ENCODE results near the gene KLF14. TPM values are rescaled to one million over a fixed set of nuclear protein-coding genes. Genes with fewer than 3 reads are reported as not detected.

The KLF14 gene
- total and polyA plus RNA-seq, 9 of the 15 experiments (the other 6 are each of a cell fraction or from before 2014, with no cell fraction given), result 0.03 TPM; not detected in 8

DNA sequence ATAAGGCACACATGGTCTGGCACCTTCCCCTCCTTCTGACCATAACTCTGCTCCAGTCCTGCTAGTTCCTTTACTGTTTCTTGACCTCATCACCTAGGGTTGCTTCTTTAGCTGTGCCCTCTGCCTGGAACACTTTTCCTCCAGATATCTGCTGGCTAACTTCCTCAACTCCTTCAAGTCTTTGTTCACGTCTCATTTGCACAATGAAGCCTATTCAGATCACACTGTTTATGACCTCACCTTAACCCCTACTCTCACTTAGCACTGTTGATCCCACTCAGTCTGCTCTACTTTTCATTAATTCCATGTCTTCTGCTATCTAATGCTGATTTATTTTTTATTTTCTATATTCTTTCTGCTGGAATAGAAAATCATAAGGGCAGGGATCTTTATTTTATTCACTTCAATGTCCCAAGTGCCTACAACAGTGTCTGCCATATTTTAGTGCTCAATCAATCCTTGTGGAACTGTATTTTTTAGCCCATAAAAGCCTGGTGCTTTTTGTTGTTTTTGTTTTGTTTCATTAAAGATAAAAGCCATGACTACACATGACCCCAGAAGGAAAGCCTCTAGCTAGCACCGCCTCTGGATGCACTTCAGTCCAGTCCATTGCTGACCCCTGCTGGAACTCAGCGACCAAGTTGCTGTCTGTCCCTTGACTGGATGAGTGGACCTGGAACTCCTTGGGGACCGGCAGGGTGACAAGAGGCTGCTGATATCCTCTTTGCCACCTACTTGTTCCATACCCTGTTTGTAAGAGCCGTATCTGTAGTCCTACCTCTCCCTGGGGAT, 12.3 kb downstream of the KLF14 start (continued):
- peak; percentile 94 for TF ChIP-seq STAG1 (CRISPR knock-in tag; IDR thresholded peaks at IDR 0.05; ENCODE audit: borderline replicate concordance)
- TF ChIP-seq BMI1 (IDR thresholded peaks at IDR 0.05; ENCODE audit: low read length), result peak; percentile 76
- TF ChIP-seq, protein P1, sequence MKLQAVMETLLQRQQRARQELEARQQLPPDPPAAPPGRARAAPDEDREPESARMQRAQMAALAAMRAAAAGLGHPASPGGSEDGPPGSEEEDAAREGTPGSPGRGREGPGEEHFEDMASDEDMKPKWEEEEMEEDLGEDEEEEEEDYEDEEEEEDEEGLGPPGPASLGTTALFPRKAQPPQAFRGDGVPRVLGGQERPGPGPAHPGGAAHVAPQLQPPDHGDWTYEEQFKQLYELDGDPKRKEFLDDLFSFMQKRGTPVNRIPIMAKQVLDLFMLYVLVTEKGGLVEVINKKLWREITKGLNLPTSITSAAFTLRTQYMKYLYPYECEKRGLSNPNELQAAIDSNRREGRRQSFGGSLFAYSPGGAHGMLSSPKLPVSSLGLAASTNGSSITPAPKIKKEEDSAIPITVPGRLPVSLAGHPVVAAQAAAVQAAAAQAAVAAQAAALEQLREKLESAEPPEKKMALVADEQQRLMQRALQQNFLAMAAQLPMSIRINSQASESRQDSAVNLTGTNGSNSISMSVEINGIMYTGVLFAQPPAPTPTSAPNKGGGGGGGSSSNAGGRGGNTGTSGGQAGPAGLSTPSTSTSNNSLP (IDR thresholded peaks at IDR 0.05; ENCODE audit: borderline replicate concordance, low read depth, low read length), result 0 out of 2 replicates have a peak, but pooled peaks have one; percentile 46
- no peak for TF ChIP-seq ZNF165 (CRISPR knock-in tag; IDR thresholded peaks at IDR 0.05; ENCODE audit: borderline replicate concordance)
- TF ChIP-seq MYNN (IDR thresholded peaks at IDR 0.05), result 0 out of 2 replicates have a peak, but pooled peaks have one; percentile 67
- TF ChIP-seq MYNN (CRISPR knock-in tag; IDR thresholded peaks at IDR 0.05), result no peak
- TF ChIP-seq, protein P2, sequence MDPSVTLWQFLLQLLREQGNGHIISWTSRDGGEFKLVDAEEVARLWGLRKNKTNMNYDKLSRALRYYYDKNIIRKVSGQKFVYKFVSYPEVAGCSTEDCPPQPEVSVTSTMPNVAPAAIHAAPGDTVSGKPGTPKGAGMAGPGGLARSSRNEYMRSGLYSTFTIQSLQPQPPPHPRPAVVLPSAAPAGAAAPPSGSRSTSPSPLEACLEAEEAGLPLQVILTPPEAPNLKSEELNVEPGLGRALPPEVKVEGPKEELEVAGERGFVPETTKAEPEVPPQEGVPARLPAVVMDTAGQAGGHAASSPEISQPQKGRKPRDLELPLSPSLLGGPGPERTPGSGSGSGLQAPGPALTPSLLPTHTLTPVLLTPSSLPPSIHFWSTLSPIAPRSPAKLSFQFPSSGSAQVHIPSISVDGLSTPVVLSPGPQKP (CRISPR knock-in tag; IDR thresholded peaks at IDR 0.05), result no peak
- no peak for TF ChIP-seq GATAD2B (IDR thresholded peaks at IDR 0.05; ENCODE audit: borderline replicate concordance)
- no peak for TF ChIP-seq CTBP1 (IDR thresholded peaks at IDR 0.05; ENCODE audit: borderline replicate concordance)
- peak; percentile 41; the same call in 1 of the 2 replicates for TF ChIP-seq ATF7 (IDR thresholded peaks at IDR 0.05)
- TF ChIP-seq HCFC1 (IDR thresholded peaks at IDR 0.05; ENCODE audit: low read depth, low read length), result peak; percentile 37; the same call in 1 of the 2 replicates
- no peak for TF ChIP-seq CBX1 (IDR thresholded peaks at IDR 0.05; ENCODE audit: low read depth)
- 0 out of 2 replicates have a peak, but pooled peaks have one; percentile 24 for TF ChIP-seq ETV5 (CRISPR knock-in tag; IDR thresholded peaks at IDR 0.05; ENCODE audit: low read depth)
- peak; percentile 100 for TF ChIP-seq FOXJ2 (tag; IDR thresholded peaks at IDR 0.05)
- TF ChIP-seq JUND (IDR thresholded peaks at IDR 0.05; ENCODE audit: borderline replicate concordance, low read depth, low read length), result peak; percentile 45; the same call in 1 of the 2 replicates
- TF ChIP-seq JUND (tag; IDR thresholded peaks at IDR 0.05; ENCODE audit: borderline replicate concordance, low read depth, low read length), result peak; percentile 23; the same call in 1 of the 3 replicates
- TF ChIP-seq, protein P3, sequence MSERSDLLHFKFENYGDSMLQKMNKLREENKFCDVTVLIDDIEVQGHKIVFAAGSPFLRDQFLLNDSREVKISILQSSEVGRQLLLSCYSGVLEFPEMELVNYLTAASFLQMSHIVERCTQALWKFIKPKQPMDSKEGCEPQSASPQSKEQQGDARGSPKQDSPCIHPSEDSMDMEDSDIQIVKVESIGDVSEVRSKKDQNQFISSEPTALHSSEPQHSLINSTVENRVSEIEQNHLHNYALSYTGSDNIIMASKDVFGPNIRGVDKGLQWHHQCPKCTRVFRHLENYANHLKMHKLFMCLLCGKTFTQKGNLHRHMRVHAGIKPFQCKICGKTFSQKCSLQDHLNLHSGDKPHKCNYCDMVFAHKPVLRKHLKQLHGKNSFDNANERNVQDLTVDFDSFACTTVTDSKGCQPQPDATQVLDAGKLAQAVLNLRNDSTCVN (CRISPR knock-in tag; IDR thresholded peaks at IDR 0.05), result no peak
- peak; percentile 46; the same call in 1 of the 2 replicates for TF ChIP-seq RB1 (IDR thresholded peaks at IDR 0.05; ENCODE audit: low read depth)
- TF ChIP-seq NRF1 (conservative IDR thresholded peaks at IDR 0.05 in 1 of 2, IDR thresholded peaks at IDR 0.05 in 1 of 2), result no peak
- no peak for TF ChIP-seq TOE1 (IDR thresholded peaks at IDR 0.05; ENCODE audit: borderline replicate concordance)
- 0 out of 2 replicates have a peak, but pooled peaks have one; percentile 36 for TF ChIP-seq TOE1 (CRISPR knock-in tag; IDR thresholded peaks at IDR 0.05; ENCODE audit: borderline replicate concordance, low read depth)
- peak; percentile 96 to 98 for TF ChIP-seq RAD21 (CRISPR knock-in tag; conservative IDR thresholded peaks at IDR 0.05 in 1 of 2, IDR thresholded peaks at IDR 0.05 in 1 of 2)
- no peak; the same call in 1 of the 2 replicates for TF ChIP-seq NR2C2 (CRISPR knock-in tag; IDR thresholded peaks at IDR 0.05)
- TF ChIP-seq NR2C2 (tag; IDR thresholded peaks at IDR 0.05), result peak; percentile 82
- TF ChIP-seq GABPB2 (CRISPR knock-in tag; conservative IDR thresholded peaks at IDR 0.05), result no peak
- TF ChIP-seq SMC3 (conservative IDR thresholded peaks at IDR 0.05; ENCODE audit: insufficient read depth, low read depth, low read length), result peak; percentile 87
